ENCODE results near the gene PEAK1. TPM values are rescaled to one million over a fixed set of nuclear protein-coding genes. Genes with fewer than 3 reads are reported as not detected.

Gene PEAK1
- total RNA-seq, 1 experiment from 2014 or later = 21.2 TPM

- H2BK15ac ChIP-seq (ENCODE audit: low read depth, low read length) = no peak overlapping the region
- H3K27me3 ChIP-seq (ENCODE audit: insufficient read depth, low read length) = no peaks in the 10 kb centered on the region
- no peaks in the 10 kb centered on the region for H4K20me1 ChIP-seq (ENCODE audit: control insufficient read depth, insufficient read depth, insufficient read length)
- H4K91ac ChIP-seq (ENCODE audit: insufficient read length, low read depth, low read length) = no peak overlapping the region
- H4K8ac ChIP-seq (replicated peaks; ENCODE audit: insufficient read length, low read depth, low read length) = no peak overlapping the region
- no peak overlapping the region for H3K4me2 ChIP-seq (ENCODE audit: insufficient read depth, insufficient read length, low read length)
- no peak overlapping the region for H2BK5ac ChIP-seq (ENCODE audit: insufficient read length, low read length)
- H2BK20ac ChIP-seq (ENCODE audit: low read depth, low read length, poor library complexity, severe bottlenecking) = no peak overlapping the region
- H3K23me2 ChIP-seq (ENCODE audit: insufficient read length, low read depth, low read length, poor library complexity, severe bottlenecking) = no peaks in the 10 kb centered on the region
- Mint-ChIP-seq H3K4me3 (no peak overlapping the region), H3K9me3 (peaks cover 41 to 43% of the 10 kb centered on the region in 2 experiments), H3K27ac (no peak overlapping the region), H3K36me3 (ENCODE audit: insufficient read depth in 1 of 3, low read depth in 3 of 3) (peaks cover 23 to 61% (median 29%) of the 10 kb centered on the region in 3 experiments), H3K27me3 (ENCODE audit: low read depth) (no peaks in the 10 kb centered on the region), H3K4me1 (peaks cover 0 to 3% of the 10 kb centered on the region in 2 experiments; a peak in 2 of 4 replicates)
- H2AFZ ChIP-seq (ENCODE audit: low read length) = no peak overlapping the region
- no peak overlapping the region for H3K27ac ChIP-seq (ENCODE audit: insufficient read length, low read depth, low read length)
- no peak overlapping the region for H3K18ac ChIP-seq (ENCODE audit: insufficient read length, low read depth, low read length)
- H3K79me2 ChIP-seq (ENCODE audit: insufficient read depth, low read length) = peaks cover 3% of the 10 kb centered on the region; the same call in 1 of the 2 replicates
- no peak overlapping the region for H4K5ac ChIP-seq (ENCODE audit: insufficient read length, low read depth, low read length)
- no peaks in the 10 kb centered on the region for H3K4me1 ChIP-seq (ENCODE audit: insufficient read depth, low read length)
- no peak overlapping the region for H2BK120ac ChIP-seq (ENCODE audit: low read depth, low read length, poor library complexity, severe bottlenecking)
- no peak for DNase-seq
- no CpG with 5 or more reads among the region's 1 CpG for WGBS (ENCODE audit: extremely low coverage, insufficient read length, low lambda C conversion rate)
- H2AK5ac ChIP-seq (ENCODE audit: insufficient read length, low read length) = no peak overlapping the region
- H3K9me3 ChIP-seq (ENCODE audit: control insufficient read depth, low read depth, low read length) = no peaks in the 10 kb centered on the region
- peaks cover 3% of the 10 kb centered on the region for H3K79me1 ChIP-seq (ENCODE audit: insufficient read depth, low read depth, low read length, poor library complexity, severe bottlenecking)
- no peak overlapping the region for H3K9ac ChIP-seq (ENCODE audit: extremely low read depth, insufficient read length, low read length)
- H3K4ac ChIP-seq (ENCODE audit: low read depth, low read length) = no peak overlapping the region
- H3K56ac ChIP-seq (ENCODE audit: insufficient read length, low read depth, low read length) = no peak overlapping the region
- H3T11ph ChIP-seq (ENCODE audit: low read length) = no peak overlapping the region
- no peak for TF ChIP-seq CTCF (conservative IDR thresholded peaks at IDR 0.05)
- no peak overlapping the region for H3K23ac ChIP-seq (ENCODE audit: insufficient read length, low read depth, low read length)
- H3K14ac ChIP-seq (ENCODE audit: insufficient read depth, low read length) = no peak overlapping the region
- no peak overlapping the region for H2BK12ac ChIP-seq (ENCODE audit: insufficient read length, low read depth, low read length)
Observed at GRCh38 chr15:77398927-77399326, 21.0 kb downstream of the PEAK1 start.

Data from H9 (cell line).